Adipocyte (in vitro differentiated cells): ENCODE results near the gene MGLL.
"Not testable (repeated sequence)": the region's sequence is repeated elsewhere in the genome, so short reads cannot be mapped to it uniquely, and the experiment has no call there.

Experiments used
- DNase-seq: peaks from one replicate; pipeline ENCODE4 v3.0.0-alpha.2; 2015; ENCODE audit warnings: low read depth
- H3K27me3 ChIP-seq: replicated peaks from 2 replicates; pipeline ENCODE4 v1.7.0; 2013; ENCODE audit warnings: mild to moderate bottlenecking, low read length, moderate library complexity; ENCODE audit not compliant: control insufficient read depth, insufficient read depth
- H3K36me3 ChIP-seq: 2 replicates; pipeline ENCODE4 v1.7.0; 2013; ENCODE audit warnings: low read length, mild to moderate bottlenecking, moderate library complexity; ENCODE audit not compliant: control insufficient read depth, insufficient read depth, severe bottlenecking
- H3K4me1 ChIP-seq: 2 replicates; pipeline ENCODE4 v1.7.0; 2013; ENCODE audit warnings: mild to moderate bottlenecking, low read length, moderate library complexity; ENCODE audit not compliant: control insufficient read depth, insufficient read depth
- H3K4me3 ChIP-seq: 2 replicates; pipeline ENCODE4 v1.7.0; 2013; ENCODE audit warnings: mild to moderate bottlenecking, low read length, moderate library complexity
- H3K9ac ChIP-seq: 2 replicates; pipeline ENCODE4 v1.7.0; 2013; ENCODE audit warnings: mild to moderate bottlenecking, low read length, moderate library complexity
- H3K9me3 ChIP-seq: 2 replicates; pipeline ENCODE4 v1.7.0; 2013; ENCODE audit warnings: mild to moderate bottlenecking, low read length, moderate library complexity; ENCODE audit not compliant: control insufficient read depth

Gene MGLL

GRCh38 chr3:127706312-127706711 lies 116.0 kb downstream of the MGLL start:
- peaks cover 25% of the 10 kb centered on the region for H3K36me3 ChIP-seq
- DNase-seq: no peak

GRCh38 chr3:127704840-127705239 lies 117.5 kb downstream of the MGLL start:
- H3K4me1 ChIP-seq: peaks cover 56% of the 10 kb centered on the region
- H3K4me3 ChIP-seq, H3K27me3 ChIP-seq, H3K9ac ChIP-seq, DNase-seq, H3K9me3 ChIP-seq: not testable (repeated sequence)
- H3K36me3 ChIP-seq: peaks cover 20% of the 10 kb centered on the region

More at GRCh38 chr3:127706312-127706711, 116.0 kb downstream of the MGLL start:
- H3K4me3 ChIP-seq: no peak overlapping the region
- H3K27me3 ChIP-seq: no peaks in the 10 kb centered on the region
- peak overlapping the region; percentile 3 for H3K9ac ChIP-seq
- H3K9me3 ChIP-seq: no peaks in the 10 kb centered on the region
- H3K4me1 ChIP-seq: peaks cover 50% of the 10 kb centered on the region

- peaks cover 6% of the 10 kb centered on the region for H3K36me3 ChIP-seq
- no peaks in the 10 kb centered on the region for H3K9me3 ChIP-seq
- peaks cover 68% of the 10 kb centered on the region for H3K4me1 ChIP-seq
- H3K9ac ChIP-seq: peak overlapping the region; percentile 66
- DNase-seq: peak; percentile 29
- H3K4me3 ChIP-seq: no peak overlapping the region
- H3K27me3 ChIP-seq: no peaks in the 10 kb centered on the region
These were observed 120.2 kb downstream of the MGLL start for GRCh38 chr3:127702151-127702578.

- no peak overlapping the region for H3K4me3 ChIP-seq
- DNase-seq: no peak
- H3K27me3 ChIP-seq: no peaks in the 10 kb centered on the region
- H3K9me3 ChIP-seq: no peaks in the 10 kb centered on the region
- H3K4me1 ChIP-seq: peaks cover 69% of the 10 kb centered on the region
- H3K36me3 ChIP-seq: peaks cover 6% of the 10 kb centered on the region
- peak overlapping the region; percentile 66 for H3K9ac ChIP-seq
These were observed 120.9 kb downstream of the MGLL start for GRCh38 chr3:127701280-127701911.

- no peak for DNase-seq
- Histone ChIP-seq H3K36me3 (peaks cover 6% of the 10 kb centered on the region), H3K9ac (no peak overlapping the region), H3K4me1 (peaks cover 64% of the 10 kb centered on the region), H3K27me3 (no peaks in the 10 kb centered on the region), H3K9me3 (no peaks in the 10 kb centered on the region), H3K4me3 (no peak overlapping the region)
These were observed 121.9 kb downstream of the MGLL start for GRCh38 chr3:127700406-127700805.

GRCh38 chr3:127699416-127700300 lies 122.7 kb downstream of the MGLL start:
- H3K4me1 ChIP-seq: peaks cover 64% of the 10 kb centered on the region
- no peaks in the 10 kb centered on the region for H3K9me3 ChIP-seq
- no peak for DNase-seq
- H3K27me3 ChIP-seq: no peaks in the 10 kb centered on the region
- H3K4me3 ChIP-seq: no peak overlapping the region
- peaks cover 7% of the 10 kb centered on the region for H3K36me3 ChIP-seq
- no peak overlapping the region for H3K9ac ChIP-seq

- no peaks in the 10 kb centered on the region for H3K27me3 ChIP-seq
- no peak for DNase-seq
- peaks cover 10% of the 10 kb centered on the region for H3K36me3 ChIP-seq
- H3K9ac ChIP-seq: peak overlapping the region; percentile 82
- peaks cover 64% of the 10 kb centered on the region for H3K4me1 ChIP-seq
- no peak overlapping the region for H3K4me3 ChIP-seq
- H3K9me3 ChIP-seq: no peaks in the 10 kb centered on the region
These were observed 123.5 kb downstream of the MGLL start for GRCh38 chr3:127698691-127699415.

GRCh38 chr3:127698286-127698685 lies 124.0 kb downstream of the MGLL start:
- peaks cover 15% of the 10 kb centered on the region for H3K36me3 ChIP-seq
- DNase-seq: no peak
- H3K9ac ChIP-seq: peak overlapping the region; percentile 82
- H3K4me1 ChIP-seq: peaks cover 62% of the 10 kb centered on the region
- no peaks in the 10 kb centered on the region for H3K27me3 ChIP-seq
- no peaks in the 10 kb centered on the region for H3K9me3 ChIP-seq
- H3K4me3 ChIP-seq: no peak overlapping the region

- peak; percentile 73 for DNase-seq
- Histone ChIP-seq H3K36me3 (peaks cover 19% of the 10 kb centered on the region), H3K4me3 (peak overlapping the region; percentile 49), H3K4me1 (peaks cover 56% of the 10 kb centered on the region), H3K9me3 (no peaks in the 10 kb centered on the region), H3K9ac (peak overlapping the region; percentile 82), H3K27me3 (no peaks in the 10 kb centered on the region)
These were observed 124.6 kb downstream of the MGLL start for GRCh38 chr3:127697551-127698240.

GRCh38 chr3:127694467-127695215 lies 127.7 kb downstream of the MGLL start:
- Histone ChIP-seq H3K4me1 (peaks cover 46% of the 10 kb centered on the region), H3K9me3 (no peaks in the 10 kb centered on the region), H3K9ac (no peak overlapping the region), H3K27me3 (no peaks in the 10 kb centered on the region), H3K36me3 (peaks cover 29% of the 10 kb centered on the region), H3K4me3 (no peak overlapping the region)
- DNase-seq: peak; percentile 21
